Urothelium cell line (cell line): Measurements from ENCODE around the gene DNER.
"Not testable (repeated sequence)": the region's sequence is repeated elsewhere in the genome, so short reads cannot be mapped to it uniquely, and the experiment has no call there.

Experiments
- DNase-seq: peaks from one replicate; pipeline ENCODE4 v3.0.0; 2011; ENCODE audit warnings: low spot score, mixed read lengths
- FAIRE-seq: peaks from 2 replicates; lab custom pipeline; 2011; peaks lifted over from hg19 to GRCh38; lab: Jason Lieb, UNC

Gene DNER

GRCh38 chr2:229363185-229363814 lies 351.1 kb downstream of the DNER start:
- FAIRE-seq, result no peak
- DNase-seq, result no peak

GRCh38 chr2:229350883-229351282 lies 363.5 kb downstream of the DNER start:
- FAIRE-seq (no peak), DNase-seq (no peak)

DNA sequence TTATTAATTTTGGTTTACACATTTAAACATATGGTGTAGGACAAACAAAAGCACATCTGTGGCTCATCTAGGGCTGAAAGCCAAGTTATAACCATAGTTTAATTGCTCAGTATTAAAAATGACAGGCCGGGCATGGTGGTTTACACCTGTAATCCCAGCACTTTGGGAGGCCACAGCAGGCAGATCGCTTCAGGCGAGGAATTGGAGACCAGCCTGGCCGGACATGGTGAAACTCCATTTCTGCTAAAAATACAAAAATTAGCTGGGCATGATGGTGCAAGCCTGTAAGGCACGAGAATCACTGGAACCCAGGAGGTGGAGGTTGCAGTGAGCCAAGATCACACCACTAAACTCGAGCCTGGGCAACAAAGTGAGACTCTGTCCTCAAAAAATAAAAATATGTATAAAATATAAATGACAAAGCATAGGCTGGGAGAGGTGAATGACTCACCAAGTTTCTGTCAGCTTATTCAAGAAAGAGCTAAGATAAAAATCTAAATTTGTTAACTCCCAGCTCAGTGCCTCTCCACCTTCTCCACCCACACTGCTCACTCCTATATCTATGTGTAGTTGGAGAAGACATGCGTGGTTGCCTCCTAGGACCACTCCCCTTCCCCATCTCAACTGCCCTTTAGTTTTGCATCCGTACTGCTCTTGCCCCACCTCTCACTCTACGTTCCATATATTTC lies 364.1 kb downstream of the DNER start:
- no peak for FAIRE-seq

DNA sequence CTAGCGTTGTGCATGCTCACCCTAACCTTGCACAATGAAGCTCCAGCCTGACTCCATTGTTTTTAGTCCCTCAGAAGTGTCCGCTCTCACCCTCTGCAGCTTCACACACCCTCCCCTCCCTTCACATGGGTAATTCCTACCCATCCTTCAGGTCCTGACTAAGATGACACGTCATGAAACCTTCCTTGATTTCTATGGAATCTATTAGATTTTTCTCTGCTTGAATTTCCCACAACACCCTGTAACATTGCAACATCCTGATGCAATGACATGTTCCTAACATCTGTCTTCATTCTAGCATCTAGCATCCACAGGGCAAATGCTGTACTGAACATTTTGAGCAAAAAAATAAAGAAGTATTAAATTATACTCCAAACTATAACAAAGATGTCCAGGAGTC lies 366.2 kb downstream of the DNER start:
- FAIRE-seq (no peak), DNase-seq (no peak)

More for the DNA sequence above, 364.1 kb downstream of the DNER start:
- no peak for DNase-seq

DNA sequence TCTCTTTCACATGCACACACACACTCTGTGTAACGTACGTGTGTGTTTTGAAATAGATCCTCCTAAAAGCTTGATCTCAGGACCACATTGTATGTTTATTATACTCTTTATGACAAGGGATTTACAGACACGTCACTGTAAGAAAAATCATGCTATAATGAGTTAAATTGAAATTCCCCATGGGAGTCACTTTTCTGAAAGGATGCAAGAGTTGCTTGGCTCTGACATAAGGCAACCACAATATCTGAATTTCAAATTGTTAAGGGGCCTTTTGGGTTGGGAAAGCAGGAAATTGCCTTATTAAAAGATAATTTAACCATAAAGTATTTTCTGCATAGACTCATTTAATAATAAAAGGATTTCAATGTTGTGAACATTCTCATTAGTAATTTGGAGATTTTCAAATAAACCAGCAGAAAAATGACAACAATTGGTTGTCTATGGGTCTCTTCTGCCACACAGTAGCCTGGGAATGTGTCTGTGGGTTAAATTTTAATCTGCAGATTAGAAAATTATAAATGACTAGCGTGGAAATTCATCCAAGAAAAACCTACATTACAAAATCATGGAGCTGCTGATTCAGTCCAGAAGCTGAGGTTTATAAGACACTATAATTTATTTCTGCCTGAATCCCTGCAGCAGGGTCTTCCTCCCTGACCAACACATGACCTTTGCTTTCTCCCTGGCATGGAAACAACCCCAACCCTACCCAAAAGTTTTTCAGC lies 367.4 kb downstream of the DNER start:
- DNase-seq, result no peak
- no peak for FAIRE-seq

- DNase-seq, result no peak
- no peak for FAIRE-seq
Measured at GRCh38 chr2:229344955-229345354, 369.4 kb downstream of the DNER start.

DNA sequence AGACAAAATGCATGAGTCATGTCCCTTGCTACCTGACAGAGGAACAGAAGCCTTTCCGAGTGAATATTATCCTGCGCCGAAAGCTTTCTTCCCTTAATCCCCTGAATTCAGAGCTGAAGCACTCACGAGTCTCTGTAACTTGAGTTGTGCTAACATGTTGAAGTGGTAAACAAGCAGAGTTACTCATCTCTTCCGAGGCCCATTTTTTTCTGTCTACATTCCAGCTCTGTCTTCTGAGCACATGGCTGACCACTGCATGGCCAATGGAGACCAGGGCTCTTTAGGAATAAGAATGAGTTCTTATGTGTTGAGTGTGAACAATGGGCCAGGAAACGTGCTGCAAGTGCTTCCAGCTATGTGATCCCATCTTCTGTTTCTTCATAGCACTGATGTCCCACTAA lies 370.2 kb downstream of the DNER start:
- FAIRE-seq (no peak), DNase-seq (peak; percentile 25)

DNA sequence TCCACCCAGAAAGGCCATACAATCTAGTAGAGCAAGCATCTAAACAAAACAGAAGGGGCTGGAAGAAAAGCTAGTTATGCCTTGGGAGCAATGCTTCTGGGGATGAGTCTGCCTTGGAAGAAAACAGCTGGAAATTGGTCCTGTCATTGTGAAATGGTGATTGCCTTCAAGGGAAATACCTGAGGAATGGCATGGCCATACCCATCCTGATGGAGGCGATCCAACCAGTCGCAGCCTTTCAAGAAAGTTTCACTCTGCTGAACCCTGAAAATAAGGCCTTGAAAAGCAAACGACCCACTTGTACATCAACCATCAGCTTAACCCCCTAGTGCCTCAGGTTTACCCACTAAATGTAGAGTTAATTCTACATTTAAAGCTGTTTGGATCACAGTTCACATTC lies 370.7 kb downstream of the DNER start:
- FAIRE-seq (no peak), DNase-seq (no peak)

- DNase-seq, result no peak
- FAIRE-seq, result no peak
Measured at GRCh38 chr2:229342376-229342775, 372.0 kb downstream of the DNER start.

- FAIRE-seq (no peak), DNase-seq (no peak)
Measured at GRCh38 chr2:229340086-229340760, 374.1 kb downstream of the DNER start.

DNA sequence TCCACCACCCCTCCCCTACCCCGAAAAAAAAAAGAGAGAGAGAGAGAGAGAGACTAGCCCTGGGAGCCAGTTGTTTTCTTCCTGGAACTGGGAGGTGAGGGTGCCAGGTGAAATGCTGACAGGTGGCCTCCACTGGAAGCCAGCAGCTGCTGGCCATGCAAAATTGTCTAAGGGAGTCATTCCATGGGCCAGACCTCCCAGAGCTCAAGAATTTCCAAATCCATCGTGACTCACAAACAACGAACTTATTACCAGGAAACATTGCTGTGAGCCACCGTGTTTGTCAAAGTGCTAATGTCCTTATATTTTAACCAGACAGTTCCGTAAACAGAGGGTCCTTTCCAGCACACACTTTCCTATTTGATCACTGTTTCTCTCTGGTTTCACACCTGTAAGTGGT lies 374.7 kb downstream of the DNER start:
- no peak for DNase-seq
- FAIRE-seq, result no peak

DNA sequence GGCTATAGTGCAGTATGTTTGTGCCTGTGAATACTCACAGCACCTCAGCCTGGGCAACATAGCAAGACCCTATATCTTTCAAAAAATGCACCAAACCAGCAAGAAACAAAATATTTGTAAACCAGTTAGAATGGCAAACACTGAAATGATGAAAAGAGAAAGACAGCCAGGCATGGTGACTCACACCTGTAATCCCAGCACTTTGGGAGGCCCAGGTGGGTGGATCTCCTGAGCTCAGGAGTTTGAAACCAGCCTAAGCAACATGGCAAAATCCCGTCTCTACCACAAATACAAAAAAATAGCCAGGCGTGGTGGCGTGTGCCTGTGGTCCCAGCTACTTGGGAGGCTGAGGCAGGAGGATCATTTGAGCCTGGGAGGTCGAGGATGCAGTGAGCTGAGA lies 375.2 kb downstream of the DNER start:
- DNase-seq, FAIRE-seq: not testable (repeated sequence)

DNA sequence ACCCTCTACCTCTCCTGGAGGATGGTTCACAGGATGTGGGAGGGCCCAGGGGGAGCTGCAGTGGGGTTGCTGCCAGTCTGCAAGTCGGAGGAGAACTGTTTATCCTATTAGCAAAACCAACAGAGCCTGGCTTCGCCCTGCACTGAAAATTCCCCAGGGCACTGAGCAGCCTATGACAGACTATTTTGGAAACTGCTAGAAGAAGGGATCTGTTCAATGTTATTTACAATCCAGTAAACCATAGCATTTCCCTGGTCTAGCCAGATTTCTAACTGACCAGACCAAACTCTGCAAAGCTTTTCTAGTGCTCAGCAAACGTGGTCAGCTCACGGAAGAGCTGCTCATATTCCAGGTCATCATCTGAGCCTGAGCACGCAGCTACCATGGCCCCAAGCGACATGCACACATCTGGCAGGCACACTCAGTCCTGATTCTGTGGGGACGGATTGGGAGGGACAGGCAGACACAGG lies 378.4 kb downstream of the DNER start:
- FAIRE-seq (peak; percentile 55), DNase-seq (no peak)

- no peak for FAIRE-seq
Measured at GRCh38 chr2:229335330-229335729, 379.0 kb downstream of the DNER start.

GRCh38 chr2:229330952-229331351 lies 383.4 kb downstream of the DNER start:
- no peak for DNase-seq
- FAIRE-seq, result no peak

More at GRCh38 chr2:229335330-229335729, 379.0 kb downstream of the DNER start:
- DNase-seq, result no peak

DNA sequence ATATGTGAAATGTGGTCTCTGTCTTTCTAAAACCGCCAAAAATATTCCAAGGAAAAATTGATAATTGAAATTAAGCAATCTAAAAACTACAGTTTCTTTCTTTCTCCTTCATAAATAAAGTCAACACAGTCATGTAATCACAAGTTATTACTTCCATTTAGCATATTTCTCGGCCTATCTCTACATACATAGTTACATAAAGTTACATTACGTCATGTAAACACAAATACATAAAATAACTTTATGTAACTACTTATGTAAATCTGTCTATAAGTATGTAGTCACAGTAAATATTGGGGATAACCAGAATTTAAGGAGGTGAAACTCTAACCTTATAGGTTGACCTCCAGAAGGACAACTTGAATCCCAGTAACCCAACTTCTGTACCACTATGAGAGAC lies 394.8 kb downstream of the DNER start:
- FAIRE-seq (no peak), DNase-seq (no peak)

DNA sequence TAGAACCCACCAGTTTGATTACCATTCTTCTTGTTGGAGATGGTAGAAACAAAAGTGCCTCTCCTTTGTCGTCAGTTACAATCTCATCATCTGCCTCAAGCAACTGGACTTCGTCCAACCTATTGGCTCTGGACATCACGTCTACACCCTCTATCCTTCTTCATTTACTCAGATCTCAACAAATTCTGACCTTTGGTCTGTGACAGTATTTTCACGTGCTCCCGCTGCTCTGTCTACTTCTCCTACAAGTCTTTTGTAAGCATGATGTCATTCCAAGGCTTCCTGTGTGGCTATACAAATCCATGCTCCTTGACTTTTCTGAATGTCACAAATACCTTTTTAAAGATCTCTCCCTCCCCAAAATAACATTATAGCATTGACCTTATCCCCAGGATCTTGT lies 400.2 kb downstream of the DNER start:
- no peak for DNase-seq
- FAIRE-seq, result no peak

DNA sequence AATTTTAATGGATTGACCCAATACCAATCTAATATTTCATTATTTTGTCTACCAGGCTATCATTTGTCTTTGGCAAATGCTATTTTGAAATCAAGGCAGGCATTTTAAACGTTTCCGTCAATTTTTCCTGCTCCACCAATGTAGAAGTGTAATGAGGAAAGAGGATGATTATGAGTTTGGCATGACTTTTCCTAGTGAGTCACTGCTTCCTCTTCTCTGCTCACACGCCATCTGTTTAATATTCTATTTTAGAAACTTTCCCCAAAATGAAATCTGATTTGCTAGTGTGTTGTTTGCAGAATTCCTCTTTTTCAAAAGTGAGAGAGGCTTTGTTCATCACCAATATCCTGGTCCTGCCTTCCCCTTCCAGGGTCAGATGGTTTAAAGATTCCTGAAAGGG lies 400.8 kb downstream of the DNER start:
- DNase-seq, result no peak
- no peak for FAIRE-seq
